OCI-LY7 (cell line): ENCODE measurements around the gene FNDC3B.

Experiments
- EZH2phosphoT487 ChIP-seq: fragments of 200-600 bp; sonication (generic); IDR thresholded peaks from 2 replicates; pipeline ENCODE4 v1.6.1; 2018; ENCODE audit warnings: low read depth, borderline replicate concordance, mild to moderate bottlenecking, mixed run types, antibody characterized with exemption, low read length, moderate library complexity, mixed read lengths
- TF ChIP-seq, protein P1 (sequence below): fragments of 200-600 bp; sonication (generic); conservative IDR thresholded peaks from 2 replicates; pipeline ENCODE4 v1.5.1; 2014; ENCODE audit warnings: mild to moderate bottlenecking, antibody characterized with exemption, low read length, moderate library complexity, mixed read lengths

DNA sequence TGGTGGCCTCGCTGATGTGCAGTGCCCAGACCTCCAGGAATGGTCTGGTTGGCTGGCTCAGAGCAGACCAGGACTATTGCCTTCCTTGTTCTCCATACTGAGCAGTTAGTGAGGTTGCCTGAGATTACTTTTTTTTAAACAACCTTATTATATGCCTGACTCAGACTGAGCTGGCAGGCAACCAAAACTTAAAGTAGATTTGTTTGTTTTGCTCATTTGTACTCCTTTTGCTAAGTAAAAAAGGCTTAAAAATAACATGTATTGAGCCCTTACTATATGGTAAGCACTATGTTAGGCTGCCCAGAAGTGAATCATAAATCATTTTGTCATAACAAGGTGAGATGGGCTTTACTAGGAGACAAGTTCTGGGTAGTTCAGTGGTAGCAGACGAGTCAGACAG lies 316.5 kb downstream of the FNDC3B start:
- TF ChIP-seq, protein P1, sequence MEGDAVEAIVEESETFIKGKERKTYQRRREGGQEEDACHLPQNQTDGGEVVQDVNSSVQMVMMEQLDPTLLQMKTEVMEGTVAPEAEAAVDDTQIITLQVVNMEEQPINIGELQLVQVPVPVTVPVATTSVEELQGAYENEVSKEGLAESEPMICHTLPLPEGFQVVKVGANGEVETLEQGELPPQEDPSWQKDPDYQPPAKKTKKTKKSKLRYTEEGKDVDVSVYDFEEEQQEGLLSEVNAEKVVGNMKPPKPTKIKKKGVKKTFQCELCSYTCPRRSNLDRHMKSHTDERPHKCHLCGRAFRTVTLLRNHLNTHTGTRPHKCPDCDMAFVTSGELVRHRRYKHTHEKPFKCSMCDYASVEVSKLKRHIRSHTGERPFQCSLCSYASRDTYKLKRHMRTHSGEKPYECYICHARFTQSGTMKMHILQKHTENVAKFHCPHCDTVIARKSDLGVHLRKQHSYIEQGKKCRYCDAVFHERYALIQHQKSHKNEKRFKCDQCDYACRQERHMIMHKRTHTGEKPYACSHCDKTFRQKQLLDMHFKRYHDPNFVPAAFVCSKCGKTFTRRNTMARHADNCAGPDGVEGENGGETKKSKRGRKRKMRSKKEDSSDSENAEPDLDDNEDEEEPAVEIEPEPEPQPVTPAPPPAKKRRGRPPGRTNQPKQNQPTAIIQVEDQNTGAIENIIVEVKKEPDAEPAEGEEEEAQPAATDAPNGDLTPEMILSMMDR = no peak
- no peak for TF ChIP-seq EZH2phosphoT487
